HG02938 (cell line): ENCODE data around the gene TSHR.
A peak's percentile ranks its signal among the peaks of the same experiment; 100 is the strongest.
"Not testable (repeated sequence)": the region's sequence is repeated elsewhere in the genome, so short reads cannot be mapped to it uniquely, and the experiment has no call there.

Experiments
- ATAC-seq: cut with Tn5 transposase; IDR thresholded peaks from one replicate; pipeline ENCODE4 v1.9.1; 2021; ENCODE audit warnings: mild to moderate bottlenecking, moderate library complexity; ENCODE audit not compliant: unreplicated experiment

TSHR gene

DNA sequence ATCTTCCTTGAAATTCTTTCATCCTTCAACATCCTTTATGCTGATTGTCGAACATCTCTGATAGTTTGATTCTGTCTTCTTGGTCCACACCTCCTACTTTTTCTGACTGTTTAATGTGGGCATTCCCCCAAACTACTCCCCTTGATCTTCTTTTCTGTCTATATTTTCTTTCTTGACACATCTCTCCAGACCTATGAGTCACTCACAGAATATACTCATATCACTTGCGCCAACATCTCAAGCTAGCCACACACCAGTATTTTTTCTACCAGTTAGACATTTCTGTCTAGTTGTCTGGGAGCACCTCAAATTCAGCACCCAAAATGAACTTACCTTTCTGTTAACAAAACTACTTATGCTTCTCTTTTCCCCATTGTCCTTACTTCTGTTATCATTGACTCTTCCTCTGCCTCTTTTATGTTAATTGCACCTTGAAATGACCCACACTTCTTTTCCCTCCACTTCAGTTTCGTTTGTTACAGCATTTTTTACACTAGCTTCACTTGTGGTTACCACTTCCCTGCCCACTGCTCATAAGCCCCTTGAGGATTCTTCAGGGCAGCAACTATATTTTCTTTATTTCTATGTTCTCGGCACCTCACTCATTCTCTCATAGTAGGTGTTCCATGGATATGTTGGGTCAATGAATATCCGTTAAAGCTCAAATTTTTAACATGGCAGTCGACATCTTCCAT lies 33.5 kb downstream of the TSHR start:
- ATAC-seq: no peak

DNA sequence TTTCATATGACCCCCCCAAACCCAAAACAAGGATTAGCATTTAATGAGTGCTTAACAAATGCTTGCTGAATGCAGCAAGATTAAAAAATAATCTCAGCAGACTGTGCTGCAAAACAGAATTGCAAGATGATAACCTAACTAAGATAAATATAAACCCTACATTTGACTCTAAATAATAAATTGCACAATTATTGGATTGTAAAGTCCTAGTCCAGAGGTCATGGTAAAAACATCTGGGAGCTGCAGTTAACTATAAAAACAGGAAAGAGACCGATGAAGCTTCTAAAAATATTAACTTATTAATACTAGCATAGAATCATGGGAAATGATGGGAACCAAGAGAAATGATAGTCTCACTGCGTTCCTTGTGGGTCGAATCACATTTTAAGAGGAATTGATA lies 37.2 kb downstream of the TSHR start:
- ATAC-seq: no peak

DNA sequence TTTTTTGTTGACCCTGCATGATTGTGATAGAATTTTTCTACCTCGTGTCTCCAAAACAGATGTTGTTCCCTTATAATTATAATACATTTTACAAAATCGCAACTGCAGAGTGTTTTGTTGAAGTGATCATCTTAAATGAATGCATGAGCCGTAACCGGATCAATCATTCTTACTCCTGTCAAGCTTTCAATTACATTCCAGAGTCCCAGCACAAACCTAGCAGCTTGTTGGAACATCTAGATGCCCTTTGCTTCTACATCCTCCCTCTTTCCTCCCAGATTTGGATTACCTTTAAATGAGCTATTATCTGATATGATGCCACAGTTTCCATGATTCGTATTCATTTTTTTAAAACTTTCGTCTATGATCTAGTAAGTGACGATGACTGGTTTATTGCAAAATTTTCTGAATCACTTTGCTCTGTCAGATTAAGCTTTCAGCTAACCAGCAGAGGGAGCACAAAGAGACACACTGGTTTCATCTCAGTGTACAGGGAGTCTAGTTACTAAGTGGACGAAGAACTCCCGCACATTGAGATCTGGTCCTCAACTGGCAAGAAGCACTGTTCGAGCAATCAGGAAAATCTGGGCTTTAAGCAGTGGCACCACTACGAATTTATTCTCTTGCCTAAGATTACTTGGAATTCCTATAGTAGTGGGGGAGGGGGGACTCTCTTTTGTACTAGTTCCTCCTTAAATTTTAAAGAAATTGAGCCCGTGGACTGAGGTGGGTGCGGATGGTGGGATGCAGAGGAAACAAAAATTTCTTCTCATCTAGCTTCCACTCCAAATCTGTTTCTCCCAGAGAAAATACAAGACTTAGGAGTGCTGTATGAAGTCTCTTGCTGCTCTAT lies 40.9 kb downstream of the TSHR start:
- ATAC-seq: peak; percentile 81

DNA sequence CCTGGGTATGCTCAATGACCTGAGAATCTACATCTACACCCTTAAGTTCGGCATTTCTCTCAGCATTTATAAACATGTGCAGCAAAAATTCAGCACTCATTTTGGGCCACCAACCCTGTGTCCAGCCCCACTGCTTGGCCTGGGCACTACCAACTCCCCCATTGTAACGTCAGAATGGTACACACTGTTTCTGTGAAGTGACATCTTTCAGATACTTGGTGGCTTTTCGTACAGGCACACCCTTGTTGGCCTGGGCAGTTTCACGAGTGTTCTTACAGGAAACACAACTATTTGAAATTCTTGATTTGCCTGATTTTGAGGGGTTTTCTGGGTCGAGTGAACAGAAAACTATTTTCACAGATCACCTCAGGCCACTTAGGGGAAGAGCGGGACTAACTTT lies 46.0 kb downstream of the TSHR start:
- ATAC-seq: no peak

DNA sequence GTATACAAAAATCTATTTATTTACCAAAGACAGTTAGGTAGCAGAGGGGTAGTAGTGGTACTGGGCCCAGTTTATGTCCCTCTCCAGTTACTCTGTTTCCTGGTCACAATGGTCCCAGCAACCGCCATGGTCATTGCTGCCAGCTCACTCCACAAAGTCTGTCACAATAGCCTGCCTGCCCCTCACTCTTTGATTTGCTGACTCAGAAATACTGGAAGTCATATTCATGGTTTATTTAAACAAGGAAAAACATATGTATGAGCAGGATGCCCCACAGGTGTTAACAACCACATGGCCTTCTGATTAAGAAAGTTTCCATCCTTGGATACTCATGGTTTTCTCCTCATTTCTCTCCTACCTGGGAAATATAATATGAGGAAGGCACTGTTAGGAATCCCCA lies 49.2 kb downstream of the TSHR start:
- no peak for ATAC-seq

DNA sequence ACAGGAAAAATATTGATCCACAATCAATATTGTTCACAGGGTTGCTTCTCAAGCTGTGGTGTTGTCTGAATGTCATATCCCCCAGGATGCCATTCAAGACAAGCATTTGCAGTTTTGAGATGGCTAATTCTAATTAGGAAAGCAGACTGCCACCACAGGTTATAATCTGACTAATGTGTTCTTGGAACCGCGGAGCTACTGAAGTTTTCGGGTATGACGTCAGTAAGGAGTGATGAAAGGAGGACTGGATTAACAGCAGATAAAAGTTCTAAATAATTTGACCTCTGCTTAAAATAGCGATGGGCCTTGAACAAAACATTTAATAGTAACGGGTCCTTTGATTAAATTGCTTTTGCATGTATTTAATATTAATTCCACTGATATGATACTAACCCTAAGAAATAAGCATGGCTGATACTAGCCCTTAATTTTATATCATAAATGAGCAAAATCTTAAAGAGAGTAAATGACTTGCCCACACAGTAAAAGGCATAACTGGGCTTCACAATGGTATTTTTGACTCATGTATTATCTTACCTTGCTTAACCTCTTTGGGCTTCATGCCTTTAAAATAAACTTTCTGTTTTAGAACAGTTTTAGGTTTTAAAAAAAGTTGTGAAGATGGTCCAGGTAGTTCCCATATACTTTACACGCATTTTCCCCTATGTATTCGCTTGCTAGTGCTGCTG lies 50.3 kb downstream of the TSHR start:
- ATAC-seq: no peak

DNA sequence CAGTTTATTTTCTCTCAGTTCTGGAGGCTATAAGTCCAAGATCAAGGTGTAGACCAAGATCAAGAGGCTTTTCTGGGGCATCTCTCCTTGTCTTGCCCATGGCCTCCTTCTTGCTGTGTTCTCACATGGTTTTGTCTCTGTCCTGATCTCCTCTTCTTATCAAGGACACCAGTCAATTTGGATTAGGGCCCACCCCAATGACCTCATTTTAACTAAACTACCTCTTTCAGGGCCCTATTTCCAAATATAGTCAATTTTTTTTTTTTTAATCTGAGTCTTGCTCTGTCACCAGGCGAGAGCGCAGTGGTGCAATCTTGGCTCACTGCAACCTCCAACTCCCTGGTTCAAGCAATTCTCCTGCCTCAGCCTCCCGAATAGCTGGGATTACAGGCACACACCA lies 50.8 kb downstream of the TSHR start:
- ATAC-seq: no peak

DNA sequence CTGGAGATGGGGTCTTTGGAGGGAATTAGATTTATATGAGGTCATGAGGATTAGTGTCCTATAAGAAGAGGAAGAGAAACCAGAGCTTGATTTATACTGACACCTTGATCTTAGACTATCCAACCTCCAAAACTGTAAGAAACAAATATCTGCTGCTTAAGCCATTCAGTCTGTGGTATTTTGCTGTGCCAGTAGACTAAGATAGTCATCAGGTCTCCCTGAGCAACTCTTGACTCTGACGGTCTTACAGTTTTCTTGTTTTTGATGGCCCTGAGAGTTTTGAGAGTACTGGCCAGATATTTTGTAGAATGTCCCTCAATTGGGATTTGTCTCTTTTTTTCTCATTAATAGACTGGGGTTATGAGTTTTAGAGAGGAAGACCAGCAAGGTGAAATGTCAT lies 51.7 kb downstream of the TSHR start:
- no peak for ATAC-seq

DNA sequence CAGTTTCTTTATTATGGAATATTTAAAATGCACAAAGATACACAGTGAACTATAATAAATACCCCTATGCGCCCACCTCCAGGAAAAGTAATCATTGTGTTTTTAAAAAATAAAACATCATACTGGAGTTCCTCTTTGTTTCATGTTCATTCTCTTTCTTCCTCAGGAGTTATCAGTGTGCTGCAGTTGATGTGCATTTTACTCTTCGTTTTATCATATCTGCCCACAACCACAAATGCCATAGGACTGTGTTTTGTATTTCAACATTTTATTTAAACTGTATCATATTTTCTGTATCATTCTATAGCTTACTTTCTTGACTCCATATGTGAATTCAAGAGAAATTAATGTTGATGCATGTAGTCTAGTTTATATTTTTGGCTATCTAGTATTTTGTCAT lies 53.9 kb downstream of the TSHR start:
- ATAC-seq: no peak

DNA sequence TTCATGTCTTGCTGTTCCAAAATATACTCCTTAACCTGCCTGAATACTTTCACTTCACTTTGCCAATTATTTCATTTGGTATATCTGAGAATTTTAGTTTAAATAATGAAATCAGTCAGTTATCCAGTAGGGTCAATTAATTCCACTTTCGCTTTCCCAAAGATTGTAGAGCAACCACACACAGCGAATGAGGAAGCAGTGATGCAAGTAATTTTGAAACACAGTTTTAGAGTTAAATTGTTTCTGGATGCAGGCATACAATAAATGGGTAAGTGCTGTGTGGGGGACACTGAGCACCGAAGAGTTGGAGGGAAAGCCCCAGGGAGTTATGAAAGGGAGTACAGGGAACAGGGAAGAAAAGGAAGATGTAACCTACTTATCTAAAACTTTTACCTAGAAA lies 62.8 kb downstream of the TSHR start:
- ATAC-seq: no peak

DNA sequence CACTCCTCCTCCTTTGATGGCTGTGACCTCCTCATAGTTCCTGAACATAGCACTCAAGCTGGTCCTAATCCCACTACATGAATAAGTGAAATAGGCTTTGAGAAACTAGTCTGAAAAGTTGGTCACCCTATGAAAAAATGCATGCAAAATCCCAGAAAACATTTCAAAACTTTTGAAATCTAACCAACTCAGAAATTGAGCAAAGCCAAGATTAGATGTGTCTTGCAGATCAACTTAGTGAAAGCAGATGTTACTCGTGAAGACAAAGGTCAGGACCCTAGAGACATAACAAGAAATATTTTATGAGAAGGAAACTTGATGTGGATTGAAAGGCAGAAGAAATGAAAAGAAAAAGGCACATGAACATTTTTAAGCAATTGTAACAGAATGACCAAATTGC lies 63.3 kb downstream of the TSHR start:
- no peak for ATAC-seq

DNA sequence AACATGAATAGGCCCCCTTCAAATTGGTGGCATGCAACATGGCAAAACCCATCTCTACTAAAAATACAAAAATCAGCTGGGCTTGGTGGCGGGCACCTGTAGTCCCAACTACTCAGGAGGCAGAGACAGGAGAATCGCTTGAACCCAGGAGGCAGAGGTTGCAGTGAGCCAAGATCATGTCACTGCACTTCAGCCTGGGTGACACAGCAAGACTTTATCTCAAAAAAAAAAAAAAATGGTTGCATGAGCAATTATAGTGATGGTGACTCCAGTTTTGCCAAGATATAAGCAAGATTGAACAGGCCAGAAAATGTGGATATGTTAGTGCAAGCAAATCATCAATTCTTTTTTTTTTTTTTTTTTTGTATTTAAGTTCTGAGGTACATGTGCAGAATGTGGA lies 63.7 kb downstream of the TSHR start:
- ATAC-seq: not testable (repeated sequence)

DNA sequence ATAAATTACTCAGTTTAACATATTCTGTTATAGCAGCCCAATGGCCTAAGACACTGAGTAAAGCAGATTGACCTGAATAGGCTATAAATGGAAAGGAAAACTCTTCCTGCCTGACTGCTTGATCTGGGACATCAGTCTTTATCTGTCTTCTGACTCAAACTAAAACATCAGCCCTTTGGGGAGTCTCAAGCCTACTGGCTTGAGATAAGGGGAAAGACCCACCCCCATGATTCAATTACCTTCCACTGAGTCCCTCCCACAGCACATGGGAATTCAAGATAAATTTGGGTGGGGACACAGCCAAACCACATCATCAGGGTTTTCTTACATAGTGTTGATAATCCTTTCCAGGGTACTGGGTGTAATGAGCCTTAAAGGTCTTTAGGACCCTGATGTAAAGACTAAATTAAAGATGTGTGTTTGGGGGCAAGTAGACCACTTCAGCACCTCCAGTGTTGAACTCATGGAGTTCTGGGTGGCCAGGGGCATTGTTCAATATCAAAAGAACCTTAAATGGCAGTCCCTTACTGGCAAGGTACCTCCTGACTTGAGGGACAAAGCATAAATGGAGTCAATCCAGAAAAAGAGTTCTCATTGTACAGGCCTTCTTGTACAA lies 67.8 kb downstream of the TSHR start:
- no peak for ATAC-seq

DNA sequence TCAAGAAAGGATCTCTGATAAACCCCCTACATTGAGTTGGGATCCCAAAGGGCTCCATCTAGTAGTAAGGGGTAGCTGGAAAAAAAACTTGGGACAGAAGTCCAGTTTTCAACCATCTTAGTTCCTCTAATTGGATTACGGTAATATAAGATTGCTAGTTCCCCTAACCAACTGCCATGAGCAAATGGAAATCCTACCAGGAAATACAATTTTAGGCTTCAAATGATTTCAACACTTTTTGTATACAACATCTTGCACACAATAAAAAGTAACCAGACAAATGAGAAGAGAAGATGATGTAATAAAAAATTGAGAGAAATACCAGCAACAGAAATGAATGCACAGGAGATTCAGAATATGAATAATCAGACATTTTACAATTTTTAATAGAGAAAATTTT lies 73.0 kb downstream of the TSHR start:
- ATAC-seq: no peak

DNA sequence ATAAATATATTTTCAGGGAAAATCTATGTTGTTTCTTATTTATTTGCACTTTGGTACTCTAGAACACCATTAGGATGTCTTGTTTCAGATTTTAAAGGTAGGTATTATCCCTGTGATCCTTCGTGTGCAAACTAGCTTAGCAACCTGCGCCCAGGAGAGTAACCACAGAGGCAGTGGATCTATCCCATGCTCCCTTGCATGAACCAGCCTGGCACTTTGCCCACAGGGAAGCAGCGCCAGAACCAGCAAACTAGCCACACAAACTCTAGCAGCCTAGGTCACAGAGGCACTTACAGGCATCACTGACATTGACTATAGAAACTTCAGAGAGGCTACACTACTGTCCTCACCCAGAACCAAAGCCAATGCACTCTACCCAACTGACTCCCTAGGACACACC lies 76.1 kb downstream of the TSHR start:
- ATAC-seq: no peak

DNA sequence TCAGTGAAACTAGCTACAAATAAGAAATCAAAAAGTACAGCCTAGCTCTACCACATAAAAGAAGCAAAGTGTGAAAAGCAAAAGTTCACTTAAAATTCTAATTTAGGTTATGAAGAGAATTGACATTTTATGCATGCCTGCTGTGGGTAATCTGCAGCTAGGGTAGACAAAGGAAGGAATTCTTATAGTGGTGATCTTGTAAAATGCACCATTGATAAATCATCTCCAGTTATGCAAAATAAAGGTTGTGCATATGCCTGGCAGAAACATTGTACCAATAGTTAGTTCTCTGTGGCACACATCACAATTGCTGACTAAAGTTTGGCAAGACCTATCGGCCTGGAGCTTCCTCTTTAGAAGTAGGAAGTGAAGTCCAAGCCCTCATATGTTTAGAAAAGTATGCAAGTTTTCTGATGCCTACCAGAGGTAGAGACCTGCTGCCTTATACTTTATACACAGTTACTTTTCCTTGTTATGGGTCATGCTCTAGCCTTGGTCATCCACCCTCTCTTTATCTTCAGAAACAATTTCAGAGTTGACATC lies 78.3 kb downstream of the TSHR start:
- no peak for ATAC-seq

DNA sequence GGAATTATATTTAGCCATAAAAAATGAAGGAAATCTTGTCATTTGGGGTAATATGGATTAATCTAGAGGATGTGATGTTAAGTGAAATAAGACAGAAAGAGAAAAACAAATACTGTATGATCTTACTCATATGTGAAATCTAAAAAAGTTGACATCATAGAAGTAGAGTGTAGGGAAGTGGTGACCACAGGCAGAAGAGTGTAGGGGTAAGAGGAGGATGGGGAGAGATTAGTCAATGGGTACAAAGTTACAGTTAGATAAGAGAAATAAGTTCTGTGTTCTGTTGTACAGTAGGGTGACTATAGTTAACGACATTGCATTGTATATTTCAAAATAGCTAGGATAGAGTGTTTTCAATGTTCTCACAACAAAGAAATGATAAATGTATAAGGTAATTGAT lies 87.0 kb downstream of the TSHR start:
- no peak for ATAC-seq

DNA sequence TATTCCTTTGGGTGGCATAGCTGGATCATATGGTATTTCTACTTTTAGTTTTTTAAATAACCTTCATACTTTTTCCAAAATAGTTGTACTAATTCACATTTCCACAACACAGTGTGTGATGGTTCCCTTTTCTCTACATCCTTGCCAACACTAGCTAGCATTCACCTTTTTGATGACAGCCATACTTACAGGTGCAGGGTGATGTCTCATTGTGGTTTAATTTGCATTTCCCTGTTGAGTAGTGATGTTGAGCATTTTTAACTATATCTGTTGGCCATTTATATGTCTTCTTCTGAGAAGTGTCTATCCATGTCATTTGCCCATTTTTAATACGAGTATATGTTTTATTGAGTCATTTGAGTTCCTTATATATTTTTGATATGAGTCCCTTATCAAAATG lies 96.1 kb downstream of the TSHR start:
- no peak for ATAC-seq

DNA sequence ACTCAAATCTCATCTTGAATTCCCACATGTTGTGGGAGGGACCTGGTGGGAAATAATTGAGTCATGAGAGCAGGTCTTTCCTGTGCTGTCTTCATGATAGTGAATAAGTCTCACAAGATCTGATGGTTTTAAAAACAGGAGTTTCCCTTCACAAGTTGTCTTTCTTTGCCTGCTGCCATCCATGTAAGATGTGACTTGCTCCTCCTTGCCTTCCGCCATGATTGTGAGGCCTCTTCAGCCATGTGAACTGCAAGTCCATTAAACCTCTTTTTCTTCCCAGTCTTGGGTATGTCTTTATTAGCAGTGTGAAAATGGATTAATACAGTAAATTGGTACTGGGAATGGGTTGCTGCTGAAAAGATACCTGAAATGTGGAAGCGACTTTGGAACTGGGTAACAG lies 98.6 kb downstream of the TSHR start:
- ATAC-seq: not testable (repeated sequence)

DNA sequence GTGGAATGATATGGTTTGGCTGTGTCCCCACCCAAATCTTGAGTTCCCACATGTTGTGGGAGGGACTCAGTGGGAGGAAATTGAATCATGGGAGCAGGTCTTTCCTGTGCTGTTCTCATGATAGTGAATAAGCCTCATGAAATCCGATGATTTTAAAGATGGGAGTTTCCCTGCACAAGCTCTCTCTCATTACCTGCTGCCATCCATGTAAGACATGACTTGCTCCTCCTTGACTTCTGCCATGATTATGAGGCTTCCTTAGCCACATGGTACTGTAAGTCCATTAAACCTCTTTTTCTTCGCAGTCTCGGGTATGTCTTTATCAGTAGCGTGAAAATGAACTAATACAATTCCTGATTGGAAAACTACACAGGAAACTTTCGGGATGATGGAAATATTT lies 100.5 kb downstream of the TSHR start:
- no peak for ATAC-seq

DNA sequence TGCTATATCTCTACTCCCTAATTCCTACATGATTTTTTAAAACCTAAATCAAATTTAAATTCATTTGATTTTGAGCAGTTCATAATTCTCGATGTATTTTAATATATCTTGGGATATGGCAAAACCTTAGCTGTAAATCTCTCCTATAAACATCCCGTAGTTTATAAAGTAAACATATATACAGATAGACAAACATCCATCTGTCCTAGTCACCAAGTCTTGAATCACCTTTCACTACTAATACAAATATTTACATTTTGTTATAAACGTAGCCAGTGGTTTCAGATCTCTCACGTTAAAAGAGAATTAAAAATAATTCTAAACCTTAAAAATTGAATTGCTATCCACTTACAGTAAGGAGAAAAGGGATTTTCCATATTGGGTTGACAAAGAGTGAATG lies 107.0 kb downstream of the TSHR start:
- no peak for ATAC-seq
